Measurements from ENCODE around the gene NLRC5. TPM values are rescaled to one million over a fixed set of nuclear protein-coding genes. Genes with fewer than 3 reads are reported as not detected.

Gene NLRC5
- total RNA-seq, 1 donor from 2014 or later = 114 TPM

DNA sequence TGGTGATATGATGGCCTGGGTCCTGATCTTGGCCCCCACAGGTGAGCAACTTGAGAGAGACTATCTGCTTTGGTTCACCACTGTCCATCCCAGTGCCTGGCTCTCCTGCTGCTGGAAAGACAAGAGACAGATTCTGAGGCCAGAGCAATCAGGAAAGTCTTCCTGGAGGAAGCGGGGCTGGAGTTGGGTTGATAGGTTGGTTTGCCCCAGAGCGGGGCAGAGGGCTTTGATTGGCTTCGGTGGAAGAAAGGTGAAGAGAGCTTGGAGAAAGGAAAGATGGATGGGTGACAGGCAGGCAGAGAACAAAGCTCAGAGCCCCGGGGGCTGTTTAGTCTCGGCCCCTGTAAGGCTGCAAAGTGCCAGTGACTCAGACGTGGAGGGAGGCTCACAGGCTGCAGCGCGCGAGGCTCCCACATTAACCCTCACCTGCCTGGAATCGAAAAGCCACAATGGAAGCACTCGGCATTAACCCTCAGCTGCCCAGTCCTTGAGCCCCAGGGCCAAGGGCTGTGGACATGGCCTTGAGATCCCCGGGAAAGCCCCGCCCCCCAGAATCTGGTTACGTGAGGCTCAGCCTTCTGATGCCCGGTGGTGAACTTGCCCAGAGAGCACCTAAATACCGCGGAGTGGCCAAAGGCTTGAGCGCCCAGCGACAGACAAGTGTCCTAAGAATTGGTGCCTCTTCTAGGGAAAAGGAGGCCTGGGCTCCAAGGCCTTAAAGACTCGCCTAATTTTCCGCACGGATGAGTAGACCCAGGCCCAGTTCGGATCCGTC lies 102.0 kb downstream of the NLRC5 start:
- H3K27me3 ChIP-seq = no peaks in the 10 kb centered on the region
- no peaks in the 10 kb centered on the region for H3K36me3 ChIP-seq
- TF ChIP-seq, protein P1, sequence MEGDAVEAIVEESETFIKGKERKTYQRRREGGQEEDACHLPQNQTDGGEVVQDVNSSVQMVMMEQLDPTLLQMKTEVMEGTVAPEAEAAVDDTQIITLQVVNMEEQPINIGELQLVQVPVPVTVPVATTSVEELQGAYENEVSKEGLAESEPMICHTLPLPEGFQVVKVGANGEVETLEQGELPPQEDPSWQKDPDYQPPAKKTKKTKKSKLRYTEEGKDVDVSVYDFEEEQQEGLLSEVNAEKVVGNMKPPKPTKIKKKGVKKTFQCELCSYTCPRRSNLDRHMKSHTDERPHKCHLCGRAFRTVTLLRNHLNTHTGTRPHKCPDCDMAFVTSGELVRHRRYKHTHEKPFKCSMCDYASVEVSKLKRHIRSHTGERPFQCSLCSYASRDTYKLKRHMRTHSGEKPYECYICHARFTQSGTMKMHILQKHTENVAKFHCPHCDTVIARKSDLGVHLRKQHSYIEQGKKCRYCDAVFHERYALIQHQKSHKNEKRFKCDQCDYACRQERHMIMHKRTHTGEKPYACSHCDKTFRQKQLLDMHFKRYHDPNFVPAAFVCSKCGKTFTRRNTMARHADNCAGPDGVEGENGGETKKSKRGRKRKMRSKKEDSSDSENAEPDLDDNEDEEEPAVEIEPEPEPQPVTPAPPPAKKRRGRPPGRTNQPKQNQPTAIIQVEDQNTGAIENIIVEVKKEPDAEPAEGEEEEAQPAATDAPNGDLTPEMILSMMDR (IDR thresholded peaks at IDR 0.05) = no peak
- TF ChIP-seq POLR2A (IDR thresholded peaks at IDR 0.05) (no peak), POLR2AphosphoS5 (IDR thresholded peaks at IDR 0.05; ENCODE audit: insufficient read depth in 1 of 2, low read depth in 1 of 2) (no peak)
- H3K4me3 ChIP-seq = peak overlapping the region; percentile 87 to 98
- H3K9me3 ChIP-seq = no peaks in the 10 kb centered on the region
- H3K27ac ChIP-seq = peak overlapping the region; percentile 93
- intact Hi-C loops (cut with DNase I) = loop anchor here (5.0 kb wide), 1 partner anchor 76 kb away; no protein-coding TSS in a partner anchor
- peaks cover 37% of the 10 kb centered on the region for H3K4me1 ChIP-seq
- no peak for DNase-seq (ENCODE audit: extremely low spot score in 2 of 2)

DNA sequence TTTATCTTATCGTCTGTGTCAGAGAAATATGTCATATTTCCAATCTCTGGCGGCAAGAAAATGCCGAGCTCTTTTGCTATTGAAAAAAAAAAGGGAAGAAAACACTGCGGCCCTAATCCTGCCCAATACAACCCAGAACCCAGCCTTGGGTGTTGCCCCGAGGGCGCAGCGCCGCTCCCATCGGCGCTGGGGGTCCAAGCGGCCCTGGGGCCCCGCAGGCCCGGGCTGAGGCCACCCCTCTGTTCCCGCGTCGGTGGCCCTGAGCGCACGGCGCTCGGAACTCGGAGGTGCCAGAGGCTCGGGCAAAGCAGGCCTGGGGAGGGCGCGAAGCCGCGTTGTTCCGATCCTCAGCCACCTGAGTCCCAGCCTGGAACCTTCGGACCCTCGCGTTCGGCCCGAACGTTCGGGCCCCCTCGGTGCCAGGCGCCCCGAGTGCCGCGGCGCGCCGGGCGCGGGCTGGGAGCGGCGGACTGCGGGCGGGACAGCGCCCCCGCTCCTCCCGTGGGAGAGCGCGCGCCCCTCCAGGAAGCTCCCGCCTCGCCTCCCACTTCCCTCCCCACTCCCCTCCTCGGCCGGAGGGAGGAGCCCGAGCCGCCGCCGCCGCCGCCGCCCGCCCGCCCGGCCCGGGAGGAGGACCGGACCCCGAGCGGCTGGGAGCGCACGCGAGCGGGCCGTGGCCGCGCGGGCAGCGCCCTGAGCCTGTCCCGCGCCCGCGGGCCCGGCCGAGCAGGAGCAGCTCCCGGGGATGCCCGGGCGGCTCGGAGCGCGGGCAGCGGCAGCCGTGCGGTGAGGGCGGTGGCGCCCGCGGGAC lies 102.8 kb downstream of the NLRC5 start, which contains the start of gene CPNE2:
Gene CPNE2, plus strand, starts transcription at position 609 of the 811 bp plus-strand sequence. CDS start 18,160 bp downstream, outside the sequence.
- DNase-seq (ENCODE audit: extremely low spot score in 2 of 2) = no peak

DNA sequence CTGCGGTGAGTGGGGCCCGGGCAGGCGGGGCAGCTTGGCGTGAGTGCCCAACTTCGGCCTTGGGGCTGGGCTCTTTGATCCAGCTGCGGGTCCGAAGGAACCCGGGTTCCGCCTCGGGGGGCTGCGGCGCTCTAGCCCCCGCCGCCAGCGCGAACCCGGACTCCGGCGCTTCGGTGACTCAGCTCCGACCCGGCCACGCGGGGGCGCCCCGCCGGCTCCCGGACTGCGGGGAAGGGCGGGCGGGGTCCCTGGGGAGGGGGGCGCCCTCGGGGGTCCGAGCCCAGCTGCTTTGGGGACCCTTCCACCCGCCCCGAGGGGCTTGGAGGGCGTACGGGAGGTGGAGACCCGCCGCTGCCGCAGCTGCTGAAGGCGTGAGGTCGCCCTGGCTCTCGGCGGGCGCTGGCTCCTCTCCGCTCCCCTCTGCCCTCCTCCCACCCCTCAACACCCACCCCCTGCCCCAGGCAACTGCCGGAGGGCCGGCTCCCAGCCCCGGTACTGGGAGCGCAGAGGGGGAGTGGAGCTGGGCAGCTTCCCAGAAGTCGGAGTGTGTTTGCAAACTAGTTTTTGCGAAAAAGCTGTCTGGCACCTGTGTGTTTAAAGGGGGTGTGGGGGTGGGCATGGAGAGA lies 103.5 kb downstream of the NLRC5 start:
- no peaks in the 10 kb centered on the region for H3K27me3 ChIP-seq
- H3K4me1 ChIP-seq = peaks cover 37% of the 10 kb centered on the region
- H3K4me3 ChIP-seq = peak overlapping the region; percentile 87 to 98
- intact Hi-C loops (cut with DNase I) = loop anchor here (5.0 kb wide), 1 partner anchor 74 kb away; no protein-coding TSS in a partner anchor
- no peaks in the 10 kb centered on the region for H3K36me3 ChIP-seq
- H3K27ac ChIP-seq = peak overlapping the region; percentile 67
- TF ChIP-seq, protein P1 (IDR thresholded peaks at IDR 0.05) = peak in 1 of 3 experiments; percentile 34
- TF ChIP-seq POLR2AphosphoS5 (IDR thresholded peaks at IDR 0.05; ENCODE audit: insufficient read depth in 1 of 2, low read depth in 1 of 2) = no peak
- no peak for TF ChIP-seq POLR2A (IDR thresholded peaks at IDR 0.05)
- H3K9me3 ChIP-seq = no peaks in the 10 kb centered on the region
- DNase-seq (ENCODE audit: extremely low spot score in 2 of 2) = no peak

More for the DNA sequence above, 102.8 kb downstream of the NLRC5 start, which contains the start of gene CPNE2:
- Histone ChIP-seq H3K27ac (peak within 1 kb of the TSS; percentile 93), H3K36me3 (no peaks in the 10 kb centered on the region), H3K4me3 (peak within 1 kb of the TSS; percentile 87 to 98), H3K4me1 (peaks cover 37% of the 10 kb centered on the region), H3K27me3 (no peaks in the 10 kb centered on the region), H3K9me3 (no peaks in the 10 kb centered on the region)
- intact Hi-C loops (cut with DNase I) = loop anchor here (5.0 kb wide), 1 partner anchor 75 kb away; no protein-coding TSS in a partner anchor
- TF ChIP-seq, protein P1 (IDR thresholded peaks at IDR 0.05) = no peak
- TF ChIP-seq POLR2A (IDR thresholded peaks at IDR 0.05) = peak in 1 of 2 donors; percentile 17
- no peak for TF ChIP-seq POLR2AphosphoS5 (IDR thresholded peaks at IDR 0.05; ENCODE audit: insufficient read depth in 1 of 2, low read depth in 1 of 2)

DNA sequence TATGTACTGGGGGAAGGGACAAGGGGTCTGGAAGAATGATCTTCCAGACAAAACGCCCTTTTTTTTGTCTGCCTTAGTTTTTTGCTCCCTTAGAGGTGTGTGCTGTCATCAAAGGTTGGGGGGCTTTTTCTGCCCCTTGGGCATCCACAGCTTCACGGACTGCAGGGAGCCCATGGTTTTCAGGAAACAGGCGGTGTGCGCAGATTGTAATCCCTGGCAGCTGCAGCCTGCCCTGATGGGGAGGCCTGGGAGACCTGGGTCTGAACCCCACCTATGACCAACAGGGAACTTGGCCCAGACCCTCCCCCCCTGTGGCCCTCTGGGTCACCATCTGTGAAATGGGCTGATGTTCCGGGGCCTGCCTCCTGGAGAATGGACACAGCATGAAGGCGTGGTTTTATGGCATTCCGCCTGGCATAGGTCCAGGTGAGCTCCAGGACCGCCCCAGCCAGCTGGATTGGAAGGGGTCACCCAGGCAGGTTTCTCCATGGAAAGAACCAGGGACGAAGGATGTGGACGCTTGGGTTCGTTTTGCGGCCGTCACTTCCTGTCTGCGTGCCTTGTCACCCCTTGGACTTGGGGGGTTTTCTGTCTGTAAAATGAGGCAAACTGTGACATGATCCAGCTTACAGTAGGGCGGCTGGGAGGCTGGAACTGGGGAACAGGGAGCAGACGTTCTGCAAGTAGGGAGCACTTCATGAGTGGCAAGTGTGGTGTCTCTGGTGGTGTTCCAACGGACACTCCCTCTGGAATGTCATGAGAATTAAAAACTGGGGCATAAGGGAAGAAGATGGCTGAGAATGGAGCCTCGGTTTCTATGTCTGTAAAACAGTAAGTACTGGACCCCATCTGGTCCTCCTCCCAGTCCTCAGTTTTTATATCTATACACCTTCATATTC lies 104.6 kb downstream of the NLRC5 start:
- H3K36me3 ChIP-seq = no peaks in the 10 kb centered on the region
- H3K27me3 ChIP-seq = no peaks in the 10 kb centered on the region
- H3K9me3 ChIP-seq = no peaks in the 10 kb centered on the region
- TF ChIP-seq POLR2AphosphoS5 (IDR thresholded peaks at IDR 0.05; ENCODE audit: insufficient read depth in 1 of 2, low read depth in 1 of 2) = peak in 1 of 2 donors; percentile 19
- TF ChIP-seq, protein P1 (IDR thresholded peaks at IDR 0.05) = no peak
- intact Hi-C loops (cut with DNase I) = loop anchor here (5.0 kb wide), 1 partner anchor 73 kb away; no protein-coding TSS in a partner anchor
- H3K4me1 ChIP-seq = peaks cover 42% of the 10 kb centered on the region
- H3K27ac ChIP-seq = no peak overlapping the region
- no peak for DNase-seq (ENCODE audit: extremely low spot score in 2 of 2)
- peak overlapping the region; percentile 87 to 98 for H3K4me3 ChIP-seq

All from vagina (tissue), 2 donors.